Cardiac septum (tissue), 1 donor: ENCODE results near the gene TFAP2B. TPM values are rescaled to one million over a fixed set of nuclear protein-coding genes. Genes with fewer than 3 reads are reported as not detected.

Source experiments
- DNase-seq: peaks from one replicate; pipeline ENCODE4 v3.0.0-alpha.2; 2020; ENCODE audit warnings: low spot score
- intact Hi-C: fragments of 100-400 bp; cut with DNase I; formaldehyde crosslinking; loops from one replicate; pipeline ENCODE4 v1.14.0; 2022
- total RNA-seq: library from RNA; stranded (reverse); fragmentation: NEBNext Ultra II Directional; extraction: Animal tissue kit (Norgen Biotek cat#: 25700); gene quantifications from one replicate; pipeline ENCODE4 v1.2.1, GENCODE V29; 2021
- donor health status: DM: no; HTN: no; CAD: no.

TFAP2B gene
- total RNA-seq, 1 donor from 2014 or later = not detected

GRCh38 chr6:50822078-50822476, 3.4 kb downstream of the TFAP2B start:
- DNase-seq = no peak
- intact Hi-C loops = no loop called here

- intact Hi-C loops = no loop called here
- DNase-seq = no peak
These were observed 4.6 kb downstream of the TFAP2B start for GRCh38 chr6:50823094-50823920.

GRCh38 chr6:50824552-50824951, 5.9 kb downstream of the TFAP2B start:
- intact Hi-C loops = no loop called here
- DNase-seq = no peak

GRCh38 chr6:50825375-50826036, 6.8 kb downstream of the TFAP2B start:
- no peak for DNase-seq
- intact Hi-C loops = no loop called here

GRCh38 chr6:50826037-50826761, 7.5 kb downstream of the TFAP2B start:
- intact Hi-C loops = no loop called here
- DNase-seq = no peak

GRCh38 chr6:50826803-50827202, 8.1 kb downstream of the TFAP2B start:
- intact Hi-C loops = no loop called here
- DNase-seq = no peak

GRCh38 chr6:50829049-50829448, 10.4 kb downstream of the TFAP2B start:
- intact Hi-C loops = no loop called here
- DNase-seq = no peak

- intact Hi-C loops = no loop called here
- DNase-seq = no peak
These were observed 11.3 kb downstream of the TFAP2B start for GRCh38 chr6:50829898-50830444.

- no peak for DNase-seq
- intact Hi-C loops = no loop called here
These were observed 12.5 kb downstream of the TFAP2B start for GRCh38 chr6:50831186-50831585.

GRCh38 chr6:50832912-50833311, 14.2 kb downstream of the TFAP2B start:
- intact Hi-C loops = no loop called here
- no peak for DNase-seq

- intact Hi-C loops = no loop called here
- no peak for DNase-seq
These were observed 16.3 kb downstream of the TFAP2B start for GRCh38 chr6:50834929-50835410.

GRCh38 chr6:50836231-50836630, 17.6 kb downstream of the TFAP2B start:
- no peak for DNase-seq

GRCh38 chr6:50837589-50838445, 19.1 kb downstream of the TFAP2B start:
- intact Hi-C loops = no loop called here

More at GRCh38 chr6:50836231-50836630, 17.6 kb downstream of the TFAP2B start:
- intact Hi-C loops = no loop called here

GRCh38 chr6:50840112-50840810, 21.6 kb downstream of the TFAP2B start:
- intact Hi-C loops = no loop called here
- DNase-seq = no peak

More at GRCh38 chr6:50837589-50838445, 19.1 kb downstream of the TFAP2B start:
- DNase-seq = no peak

- no peak for DNase-seq
- intact Hi-C loops = no loop called here
These were observed 22.1 kb downstream of the TFAP2B start for GRCh38 chr6:50840811-50841192.

GRCh38 chr6:50842446-50842845, 23.8 kb downstream of the TFAP2B start:
- intact Hi-C loops = no loop called here

GRCh38 chr6:50842861-50843384, 24.3 kb downstream of the TFAP2B start:
- intact Hi-C loops = no loop called here
- no peak for DNase-seq

More at GRCh38 chr6:50842446-50842845, 23.8 kb downstream of the TFAP2B start:
- DNase-seq = no peak

GRCh38 chr6:50843842-50844241, 25.2 kb downstream of the TFAP2B start:
- DNase-seq = no peak
- intact Hi-C loops = no loop called here
